H1 (cell line): Measurements from ENCODE around the gene NPR1. TPM values are rescaled to one million over a fixed set of nuclear protein-coding genes. Genes with fewer than 3 reads are reported as not detected.
A peak's percentile ranks its signal among the peaks of the same experiment; 100 is the strongest.

Experiments used
- CTBP2 ChIP-seq: IDR thresholded peaks from 2 replicates; pipeline ENCODE4 v1.7.0; 2011; ENCODE audit warnings: borderline replicate concordance, mild to moderate bottlenecking, moderate library complexity, mixed read lengths, low read length; ENCODE audit not compliant: insufficient read depth, insufficient read length
- FOSL1 ChIP-seq: IDR thresholded peaks from 2 replicates; pipeline ENCODE4 v1.6.1; 2011; ENCODE audit warnings: mild to moderate bottlenecking, low read depth, low read length, moderate library complexity; ENCODE audit not compliant: insufficient read depth
- KDM1A ChIP-seq: fragments of 200-600, 300-600 bp; sonication (generic); IDR thresholded peaks from 2 replicates; pipeline ENCODE4 v1.7.1; 2016; ENCODE audit warnings: mild to moderate bottlenecking, low read length, borderline replicate concordance
- RAD21 ChIP-seq, 2 experiments: IDR thresholded peaks in 1 of 2; conservative IDR thresholded peaks in 1 of 2; 2 replicates each; pipeline ENCODE4 v1.6.1; 2011; ENCODE audit warnings: low read depth in 2 of 2, low read length in 2 of 2, improper control_type of control experiment in 1 of 2, inconsistent platforms in 1 of 2, mild to moderate bottlenecking in 1 of 2, moderate library complexity in 1 of 2
- polyA plus RNA-seq, 7 experiments: library from polyadenylated mRNA; depleted of rRNA in 3 of 7; stranded (reverse) in 5 of 7; unstranded in 2 of 7; fragments of >200 nt in 5 of 7; fragments of 200-250 nt in 2 of 7; gene quantifications; 1 replicate in 5 of 7; 2 replicates in 1 of 7; 4 replicates in 1 of 7; pipeline versions ENCODE4 v1.2.1 to v1.2.3, GENCODE V29; 2011 to 2013; ENCODE audit warnings: missing spikeins in 2 of 7, mixed read lengths in 2 of 7
- total RNA-seq: library from RNA; stranded (reverse); fragmentation: NEBNext Ultra II Directional; extraction: Animal tissue kit (Norgen Biotek cat#: 25700); gene quantifications from 2 replicates; pipeline ENCODE4 v1.2.1, GENCODE V29; 2021
- TF ChIP-seq, protein P1 (sequence below): IDR thresholded peaks from 2 replicates; pipeline ENCODE4 v1.6.1; 2011; ENCODE audit warnings: low read length, improper control_type of control experiment

The NPR1 gene
- total and polyA plus RNA-seq, 2 of the 8 experiments (the other 6 are each of a cell fraction or from before 2014, with no cell fraction given), result 11.7 to 13.2 TPM

DNA sequence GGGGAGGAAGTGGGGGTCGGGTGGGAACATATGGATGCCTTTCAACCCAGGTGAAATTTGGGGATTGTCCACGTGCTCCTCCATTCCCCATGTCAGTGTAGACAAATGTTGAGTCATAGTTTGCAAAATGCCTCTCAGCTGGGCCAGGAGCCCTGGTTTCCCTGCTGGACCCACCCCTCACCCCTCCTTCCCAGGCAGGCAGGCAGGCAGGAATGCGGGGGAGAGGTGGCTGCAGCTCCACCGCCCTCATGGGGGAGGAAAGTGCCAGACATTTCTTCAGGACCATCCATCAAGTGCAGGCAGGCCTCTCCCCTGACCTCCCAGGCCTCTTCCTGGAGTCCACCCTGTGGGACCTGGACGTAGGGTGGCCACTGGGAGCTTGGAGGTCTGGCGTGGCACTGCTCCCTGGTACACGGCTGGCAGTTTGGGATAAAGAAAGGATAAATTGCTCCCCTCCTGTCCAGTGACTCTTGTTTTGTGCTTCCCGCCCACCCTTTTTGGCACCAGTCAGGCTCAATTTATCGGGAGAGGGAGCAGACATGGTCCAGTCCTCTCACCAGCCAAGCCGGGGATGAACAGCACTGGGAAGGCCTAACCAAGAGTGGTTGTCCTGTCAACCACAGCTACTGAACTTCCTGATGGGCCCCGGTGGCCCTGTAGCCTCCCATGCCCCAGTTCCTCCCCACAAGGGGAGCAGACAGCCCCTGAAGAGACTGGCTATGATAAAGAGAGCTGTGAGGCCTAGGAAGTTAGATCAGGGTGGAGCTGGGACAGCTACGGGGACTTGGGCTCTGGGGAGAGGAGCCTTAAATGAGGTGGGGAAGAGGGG is 18.9 kb downstream of the NPR1 start (continued):
- TF ChIP-seq RAD21 (IDR thresholded peaks at IDR 0.05 in 1 of 2, conservative IDR thresholded peaks at IDR 0.05 in 1 of 2; ENCODE audit: low read depth in 2 of 2, low read length in 2 of 2) (peak; percentile 7 to 9; a peak in 2 of 4 replicates), KDM1A (no peak), FOSL1 (no peak), CTBP2 (no peak)
- TF ChIP-seq, protein P1, sequence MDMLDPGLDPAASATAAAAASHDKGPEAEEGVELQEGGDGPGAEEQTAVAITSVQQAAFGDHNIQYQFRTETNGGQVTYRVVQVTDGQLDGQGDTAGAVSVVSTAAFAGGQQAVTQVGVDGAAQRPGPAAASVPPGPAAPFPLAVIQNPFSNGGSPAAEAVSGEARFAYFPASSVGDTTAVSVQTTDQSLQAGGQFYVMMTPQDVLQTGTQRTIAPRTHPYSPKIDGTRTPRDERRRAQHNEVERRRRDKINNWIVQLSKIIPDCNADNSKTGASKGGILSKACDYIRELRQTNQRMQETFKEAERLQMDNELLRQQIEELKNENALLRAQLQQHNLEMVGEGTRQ, result no peak
